Measurements from ENCODE around the gene TP53I11. TPM values are rescaled to one million over a fixed set of nuclear protein-coding genes. Genes with fewer than 3 reads are reported as not detected.

The TP53I11 gene
- total RNA-seq, 3 donors from 2014 or later (not counting 1 experiment from before 2014, with no cell fraction given) = 3.7 to 13.9 (median 9.2) TPM

DNA sequence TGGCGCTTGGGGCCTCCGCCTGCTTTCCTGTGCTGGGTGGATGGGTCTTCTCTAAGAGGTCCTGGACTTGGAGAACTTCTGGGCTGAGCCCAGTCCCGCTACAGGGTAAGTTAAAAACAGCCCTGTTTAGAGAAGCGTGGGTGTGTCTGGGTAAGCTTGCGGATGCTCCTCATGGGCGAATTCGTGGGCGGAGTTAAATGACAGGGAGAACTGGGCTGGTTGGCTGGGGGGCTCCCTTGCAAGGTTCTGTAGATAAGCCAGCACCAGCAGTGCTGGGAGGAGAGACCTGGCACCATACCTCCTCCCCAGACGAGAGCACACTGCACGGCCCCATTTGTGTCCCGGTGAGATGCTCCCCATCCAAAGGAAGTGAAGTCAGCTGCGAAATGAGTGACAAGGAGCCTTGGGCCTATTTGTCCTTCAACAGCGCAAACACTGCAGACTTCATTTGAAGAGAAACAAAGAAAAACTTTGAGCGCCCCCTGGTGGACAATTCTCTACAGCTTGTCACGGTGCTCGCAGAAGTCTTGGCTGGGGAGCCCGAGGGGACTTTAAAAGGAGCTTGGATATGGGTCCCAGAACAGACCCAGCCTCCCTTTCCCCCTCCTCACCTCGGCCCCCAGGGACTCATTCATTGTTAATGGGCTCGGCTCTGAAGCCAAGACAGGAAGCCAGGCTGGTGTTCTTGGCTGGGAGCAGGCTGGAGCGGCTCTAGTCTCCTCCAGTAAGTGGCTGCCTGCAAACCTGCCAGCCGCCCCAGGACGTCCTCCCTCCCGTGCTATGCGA is 39.5 kb downstream of the TP53I11 start:
- H3K27me3 Mint-ChIP-seq (ENCODE audit: low read depth in 2 of 2) = peaks cover 9 to 17% of the 10 kb centered on the region in 2 donors
- no peak overlapping the region for H3K27ac Mint-ChIP-seq
- Histone ChIP-seq H3K4me1 (ENCODE audit: control insufficient read depth, insufficient read depth, low read length) (peaks cover 17% of the 10 kb centered on the region), H3K9me3 (ENCODE audit: control insufficient read depth, insufficient read depth, low read length) (no peaks in the 10 kb centered on the region), H3K36me3 (ENCODE audit: control insufficient read depth, insufficient read depth, low read length) (no peaks in the 10 kb centered on the region), H3K27ac (ENCODE audit: low read length) (no peak overlapping the region), H3K4me3 (ENCODE audit: low read length) (no peak overlapping the region), H3K27me3 (ENCODE audit: control insufficient read depth, insufficient read depth, low read length) (peaks cover 3% of the 10 kb centered on the region)
- 36% methylated on average over 24 of the region's 24 CpGs for WGBS (ENCODE audit: insufficient coverage)
- peaks cover 0 to 5% of the 10 kb centered on the region in 2 donors for H3K4me1 Mint-ChIP-seq
- H3K4me3 Mint-ChIP-seq = no peak overlapping the region
- peak; percentile 72 to 88 for DNase-seq
- H3K9me3 Mint-ChIP-seq = no peaks in the 10 kb centered on the region
- intact Hi-C loops (cut with micrococcal nuclease) = loop anchor here (1.0 to 5.0 kb wide), 5 partner anchors 134 to 624 kb away; no protein-coding TSS in a partner anchor
- H3K36me3 Mint-ChIP-seq = no peaks in the 10 kb centered on the region
- peak; percentile 70 to 86 (median 79) for ATAC-seq
- TF ChIP-seq, protein P1, sequence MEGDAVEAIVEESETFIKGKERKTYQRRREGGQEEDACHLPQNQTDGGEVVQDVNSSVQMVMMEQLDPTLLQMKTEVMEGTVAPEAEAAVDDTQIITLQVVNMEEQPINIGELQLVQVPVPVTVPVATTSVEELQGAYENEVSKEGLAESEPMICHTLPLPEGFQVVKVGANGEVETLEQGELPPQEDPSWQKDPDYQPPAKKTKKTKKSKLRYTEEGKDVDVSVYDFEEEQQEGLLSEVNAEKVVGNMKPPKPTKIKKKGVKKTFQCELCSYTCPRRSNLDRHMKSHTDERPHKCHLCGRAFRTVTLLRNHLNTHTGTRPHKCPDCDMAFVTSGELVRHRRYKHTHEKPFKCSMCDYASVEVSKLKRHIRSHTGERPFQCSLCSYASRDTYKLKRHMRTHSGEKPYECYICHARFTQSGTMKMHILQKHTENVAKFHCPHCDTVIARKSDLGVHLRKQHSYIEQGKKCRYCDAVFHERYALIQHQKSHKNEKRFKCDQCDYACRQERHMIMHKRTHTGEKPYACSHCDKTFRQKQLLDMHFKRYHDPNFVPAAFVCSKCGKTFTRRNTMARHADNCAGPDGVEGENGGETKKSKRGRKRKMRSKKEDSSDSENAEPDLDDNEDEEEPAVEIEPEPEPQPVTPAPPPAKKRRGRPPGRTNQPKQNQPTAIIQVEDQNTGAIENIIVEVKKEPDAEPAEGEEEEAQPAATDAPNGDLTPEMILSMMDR (IDR thresholded peaks at IDR 0.05) = peak; percentile 80

DNA sequence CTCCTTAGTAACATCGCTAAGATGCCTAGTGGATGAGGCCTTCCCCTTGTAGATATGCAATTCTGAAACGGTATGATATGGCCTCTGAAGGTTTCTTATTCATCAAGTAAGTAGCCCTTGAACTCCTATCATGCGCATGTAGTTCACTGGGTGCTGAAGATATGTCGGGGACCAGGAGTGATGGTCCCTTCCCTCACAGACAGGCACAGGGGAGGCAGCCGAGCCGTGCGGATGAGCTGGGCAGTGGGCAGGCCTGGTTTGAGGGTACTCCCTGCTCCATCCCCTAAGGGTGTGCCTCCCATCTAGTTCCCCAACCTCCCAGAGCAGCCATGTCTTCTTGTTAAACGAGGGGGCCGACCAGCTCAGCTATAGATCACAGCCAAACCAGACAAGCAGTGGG is 40.1 kb downstream of the TP53I11 start:
- Mint-ChIP-seq H3K27ac (no peak overlapping the region), H3K4me1 (peaks cover 0 to 5% of the 10 kb centered on the region in 2 donors), H3K36me3 (no peaks in the 10 kb centered on the region), H3K27me3 (ENCODE audit: low read depth in 2 of 2) (peaks cover 9 to 15% of the 10 kb centered on the region in 2 donors), H3K4me3 (no peak overlapping the region), H3K9me3 (no peaks in the 10 kb centered on the region)
- intact Hi-C loops (cut with micrococcal nuclease) = loop anchor here (2.0 to 5.0 kb wide), 4 partner anchors 133 to 623 kb away; no protein-coding TSS in a partner anchor
- Histone ChIP-seq H3K27ac (ENCODE audit: low read length) (no peak overlapping the region), H3K4me3 (ENCODE audit: low read length) (no peak overlapping the region), H3K36me3 (ENCODE audit: control insufficient read depth, insufficient read depth, low read length) (no peaks in the 10 kb centered on the region), H3K4me1 (ENCODE audit: control insufficient read depth, insufficient read depth, low read length) (peaks cover 12% of the 10 kb centered on the region), H3K9me3 (ENCODE audit: control insufficient read depth, insufficient read depth, low read length) (no peaks in the 10 kb centered on the region), H3K27me3 (ENCODE audit: control insufficient read depth, insufficient read depth, low read length) (peaks cover 3% of the 10 kb centered on the region)
- TF ChIP-seq, protein P1 (IDR thresholded peaks at IDR 0.05) = no peak
- no peak for DNase-seq
- ATAC-seq = no peak
- 89% methylated on average over 9 of the region's 9 CpGs for WGBS (ENCODE audit: insufficient coverage)

DNA sequence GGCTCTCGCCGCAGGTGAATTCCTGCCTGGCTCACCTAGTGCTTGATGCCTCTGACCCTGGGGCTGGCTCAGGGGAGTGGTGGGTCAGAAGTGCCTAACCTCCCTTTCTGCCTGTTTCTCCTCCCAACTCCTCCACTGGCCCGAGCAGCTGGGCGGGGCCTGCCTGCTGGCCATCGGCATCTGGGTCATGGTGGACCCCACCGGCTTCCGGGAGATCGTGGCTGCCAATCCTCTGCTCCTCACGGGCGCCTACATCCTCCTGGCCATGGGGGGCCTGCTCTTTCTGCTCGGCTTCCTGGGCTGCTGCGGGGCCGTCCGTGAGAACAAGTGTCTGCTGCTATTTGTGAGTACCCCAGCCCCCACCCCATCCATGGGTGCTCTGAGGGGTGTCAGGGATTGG is 41.1 kb downstream of the TP53I11 start:
- Histone ChIP-seq H3K9me3 (ENCODE audit: control insufficient read depth, insufficient read depth, low read length) (no peaks in the 10 kb centered on the region), H3K4me3 (ENCODE audit: low read length) (no peak overlapping the region), H3K4me1 (ENCODE audit: control insufficient read depth, insufficient read depth, low read length) (peaks cover 6% of the 10 kb centered on the region), H3K27ac (ENCODE audit: low read length) (no peak overlapping the region), H3K36me3 (ENCODE audit: control insufficient read depth, insufficient read depth, low read length) (no peaks in the 10 kb centered on the region), H3K27me3 (ENCODE audit: control insufficient read depth, insufficient read depth, low read length) (peaks cover 2% of the 10 kb centered on the region)
- 92% methylated on average over 14 of the region's 14 CpGs for WGBS (ENCODE audit: insufficient coverage)
- peaks cover 9 to 14% of the 10 kb centered on the region in 2 donors for H3K27me3 Mint-ChIP-seq (ENCODE audit: low read depth in 2 of 2)
- no peak overlapping the region for H3K4me3 Mint-ChIP-seq
- DNase-seq = no peak
- intact Hi-C loops (cut with micrococcal nuclease) = no loop called here
- no peaks in the 10 kb centered on the region for H3K9me3 Mint-ChIP-seq
- TF ChIP-seq, protein P1 (IDR thresholded peaks at IDR 0.05) = no peak
- no peak overlapping the region for H3K27ac Mint-ChIP-seq
- peaks cover 0 to 5% of the 10 kb centered on the region in 2 donors for H3K4me1 Mint-ChIP-seq
- ATAC-seq = no peak
- no peaks in the 10 kb centered on the region for H3K36me3 Mint-ChIP-seq

Data from natural killer cell (primary cell).